GM18520 (cell line): Measurements from ENCODE around the gene CLASP1.
"Not testable (repeated sequence)": the region's sequence is repeated elsewhere in the genome, so short reads cannot be mapped to it uniquely, and the experiment has no call there.

ENCODE experiments used
- ATAC-seq: cut with Tn5 transposase; IDR thresholded peaks from one replicate; pipeline ENCODE4 v1.9.1; 2021; ENCODE audit not compliant: unreplicated experiment

The CLASP1 gene

GRCh38 chr2:121617042-121617599 lies 32.1 kb downstream of the CLASP1 start:
- ATAC-seq = no peak

GRCh38 chr2:121613774-121614173 lies 35.5 kb downstream of the CLASP1 start:
- ATAC-seq = no peak

GRCh38 chr2:121613152-121613551 lies 36.1 kb downstream of the CLASP1 start:
- ATAC-seq = no peak

- no peak for ATAC-seq
Measured at GRCh38 chr2:121611730-121612705, 37.2 kb downstream of the CLASP1 start.

- not testable (repeated sequence) for ATAC-seq
Measured at GRCh38 chr2:121611048-121611649, 38.1 kb downstream of the CLASP1 start.

GRCh38 chr2:121610487-121610874 lies 38.8 kb downstream of the CLASP1 start:
- ATAC-seq = not testable (repeated sequence)

- no peak for ATAC-seq
Measured at GRCh38 chr2:121608967-121609366, 40.3 kb downstream of the CLASP1 start.

- ATAC-seq = no peak
Measured at GRCh38 chr2:121608367-121608766, 40.9 kb downstream of the CLASP1 start.

GRCh38 chr2:121605820-121606733 lies 43.2 kb downstream of the CLASP1 start:
- no peak for ATAC-seq

- no peak for ATAC-seq
Measured at GRCh38 chr2:121603185-121603584, 46.1 kb downstream of the CLASP1 start.

- ATAC-seq = no peak
Measured at GRCh38 chr2:121599963-121600651, 49.2 kb downstream of the CLASP1 start.

GRCh38 chr2:121598087-121598486 lies 51.2 kb downstream of the CLASP1 start:
- no peak for ATAC-seq

- ATAC-seq = peak; percentile 43
Measured at GRCh38 chr2:121596221-121597080, 52.8 kb downstream of the CLASP1 start.

- ATAC-seq = no peak
Measured at GRCh38 chr2:121595012-121595891, 54.0 kb downstream of the CLASP1 start.

- no peak for ATAC-seq
Measured at GRCh38 chr2:121591199-121591598, 58.1 kb downstream of the CLASP1 start.

- no peak for ATAC-seq
Measured at GRCh38 chr2:121588357-121588756, 60.9 kb downstream of the CLASP1 start.

- no peak for ATAC-seq
Measured at GRCh38 chr2:121587131-121587530, 62.1 kb downstream of the CLASP1 start.

- ATAC-seq = no peak
Measured at GRCh38 chr2:121584741-121585140, 64.5 kb downstream of the CLASP1 start.
